Measurements from ENCODE around the gene FUOM. TPM values are rescaled to one million over a fixed set of nuclear protein-coding genes. Genes with fewer than 3 reads are reported as not detected.
A peak's percentile ranks its signal among the peaks of the same experiment; 100 is the strongest.

Gene FUOM, protein sequence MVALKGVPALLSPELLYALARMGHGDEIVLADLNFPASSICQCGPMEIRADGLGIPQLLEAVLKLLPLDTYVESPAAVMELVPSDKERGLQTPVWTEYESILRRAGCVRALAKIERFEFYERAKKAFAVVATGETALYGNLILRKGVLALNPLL
- total RNA-seq (2014; rRNA removed; shearing (Covaris generic)), result 33.9 and 43.9 TPM in 2 replicates
- 30.8 and 33.0 TPM in 2 replicates for polyA plus RNA-seq (2016; fragmentation: Nextera tagmentation; extraction: Ambion mirVana)
- long read RNA-seq, transcript FUOM-202 (6 exons, 628 nt), result major isoform, 6 of 21 reads
- long read RNA-seq, partial matches to known transcripts, result 5 of 21 reads
- long read RNA-seq, other reads (novel, unspliced or antisense), result 4 of 21 reads

DNA sequence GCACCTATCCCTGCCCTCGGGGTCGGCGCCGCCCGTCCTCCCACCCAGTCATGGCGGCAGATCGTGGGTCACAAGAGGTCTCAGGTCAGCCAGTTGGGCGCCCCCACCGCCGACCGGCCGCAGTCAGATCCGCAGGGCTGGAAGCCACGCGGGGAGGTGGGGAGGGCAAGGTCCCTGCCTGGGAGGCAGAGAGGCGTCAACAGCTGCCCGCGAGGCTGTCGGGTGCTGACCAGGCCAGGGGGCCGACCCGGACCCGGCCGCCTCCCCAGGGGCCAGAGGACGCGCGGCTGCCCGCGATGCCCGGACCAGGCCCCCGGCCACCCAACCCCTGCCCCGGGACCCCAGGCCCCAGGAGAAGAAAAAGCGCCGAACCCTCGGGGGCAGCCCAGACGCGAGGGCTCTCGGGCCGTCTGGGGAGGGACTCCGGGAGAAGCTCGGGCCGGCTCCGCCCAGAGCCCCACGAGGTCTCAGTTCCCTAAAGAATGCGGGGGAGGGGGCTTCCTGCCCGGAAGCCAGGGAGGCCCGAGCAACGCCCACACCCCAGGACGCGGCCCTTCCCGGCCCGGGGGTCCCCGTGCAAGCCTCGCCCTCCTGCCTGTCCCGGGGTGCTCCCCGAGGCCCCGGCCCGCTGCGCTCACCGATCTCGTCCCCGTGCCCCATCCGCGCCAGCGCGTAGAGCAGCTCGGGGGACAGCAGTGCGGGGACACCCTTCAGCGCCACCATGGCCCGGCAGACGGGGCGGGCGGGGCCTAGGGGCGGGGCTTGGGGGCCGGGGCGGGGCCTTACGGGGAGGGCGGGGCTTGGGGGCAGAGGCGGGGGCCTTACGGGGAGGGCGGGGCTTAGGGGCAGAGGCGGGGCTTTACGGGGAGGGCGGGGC lies at the start of gene FUOM:
Gene FUOM (minus strand): TSS at position 735 of the 877 bp plus-strand sequence. CDS start 12 bp downstream, at position 723.
- H3K27ac ChIP-seq (ENCODE audit: low read depth), result no peak within 1 kb of the TSS
- TF ChIP-seq, protein P1, sequence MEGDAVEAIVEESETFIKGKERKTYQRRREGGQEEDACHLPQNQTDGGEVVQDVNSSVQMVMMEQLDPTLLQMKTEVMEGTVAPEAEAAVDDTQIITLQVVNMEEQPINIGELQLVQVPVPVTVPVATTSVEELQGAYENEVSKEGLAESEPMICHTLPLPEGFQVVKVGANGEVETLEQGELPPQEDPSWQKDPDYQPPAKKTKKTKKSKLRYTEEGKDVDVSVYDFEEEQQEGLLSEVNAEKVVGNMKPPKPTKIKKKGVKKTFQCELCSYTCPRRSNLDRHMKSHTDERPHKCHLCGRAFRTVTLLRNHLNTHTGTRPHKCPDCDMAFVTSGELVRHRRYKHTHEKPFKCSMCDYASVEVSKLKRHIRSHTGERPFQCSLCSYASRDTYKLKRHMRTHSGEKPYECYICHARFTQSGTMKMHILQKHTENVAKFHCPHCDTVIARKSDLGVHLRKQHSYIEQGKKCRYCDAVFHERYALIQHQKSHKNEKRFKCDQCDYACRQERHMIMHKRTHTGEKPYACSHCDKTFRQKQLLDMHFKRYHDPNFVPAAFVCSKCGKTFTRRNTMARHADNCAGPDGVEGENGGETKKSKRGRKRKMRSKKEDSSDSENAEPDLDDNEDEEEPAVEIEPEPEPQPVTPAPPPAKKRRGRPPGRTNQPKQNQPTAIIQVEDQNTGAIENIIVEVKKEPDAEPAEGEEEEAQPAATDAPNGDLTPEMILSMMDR (conservative IDR thresholded peaks at IDR 0.05; ENCODE audit: low read depth in 2 of 2), result no peak
- TF ChIP-seq, protein P2, sequence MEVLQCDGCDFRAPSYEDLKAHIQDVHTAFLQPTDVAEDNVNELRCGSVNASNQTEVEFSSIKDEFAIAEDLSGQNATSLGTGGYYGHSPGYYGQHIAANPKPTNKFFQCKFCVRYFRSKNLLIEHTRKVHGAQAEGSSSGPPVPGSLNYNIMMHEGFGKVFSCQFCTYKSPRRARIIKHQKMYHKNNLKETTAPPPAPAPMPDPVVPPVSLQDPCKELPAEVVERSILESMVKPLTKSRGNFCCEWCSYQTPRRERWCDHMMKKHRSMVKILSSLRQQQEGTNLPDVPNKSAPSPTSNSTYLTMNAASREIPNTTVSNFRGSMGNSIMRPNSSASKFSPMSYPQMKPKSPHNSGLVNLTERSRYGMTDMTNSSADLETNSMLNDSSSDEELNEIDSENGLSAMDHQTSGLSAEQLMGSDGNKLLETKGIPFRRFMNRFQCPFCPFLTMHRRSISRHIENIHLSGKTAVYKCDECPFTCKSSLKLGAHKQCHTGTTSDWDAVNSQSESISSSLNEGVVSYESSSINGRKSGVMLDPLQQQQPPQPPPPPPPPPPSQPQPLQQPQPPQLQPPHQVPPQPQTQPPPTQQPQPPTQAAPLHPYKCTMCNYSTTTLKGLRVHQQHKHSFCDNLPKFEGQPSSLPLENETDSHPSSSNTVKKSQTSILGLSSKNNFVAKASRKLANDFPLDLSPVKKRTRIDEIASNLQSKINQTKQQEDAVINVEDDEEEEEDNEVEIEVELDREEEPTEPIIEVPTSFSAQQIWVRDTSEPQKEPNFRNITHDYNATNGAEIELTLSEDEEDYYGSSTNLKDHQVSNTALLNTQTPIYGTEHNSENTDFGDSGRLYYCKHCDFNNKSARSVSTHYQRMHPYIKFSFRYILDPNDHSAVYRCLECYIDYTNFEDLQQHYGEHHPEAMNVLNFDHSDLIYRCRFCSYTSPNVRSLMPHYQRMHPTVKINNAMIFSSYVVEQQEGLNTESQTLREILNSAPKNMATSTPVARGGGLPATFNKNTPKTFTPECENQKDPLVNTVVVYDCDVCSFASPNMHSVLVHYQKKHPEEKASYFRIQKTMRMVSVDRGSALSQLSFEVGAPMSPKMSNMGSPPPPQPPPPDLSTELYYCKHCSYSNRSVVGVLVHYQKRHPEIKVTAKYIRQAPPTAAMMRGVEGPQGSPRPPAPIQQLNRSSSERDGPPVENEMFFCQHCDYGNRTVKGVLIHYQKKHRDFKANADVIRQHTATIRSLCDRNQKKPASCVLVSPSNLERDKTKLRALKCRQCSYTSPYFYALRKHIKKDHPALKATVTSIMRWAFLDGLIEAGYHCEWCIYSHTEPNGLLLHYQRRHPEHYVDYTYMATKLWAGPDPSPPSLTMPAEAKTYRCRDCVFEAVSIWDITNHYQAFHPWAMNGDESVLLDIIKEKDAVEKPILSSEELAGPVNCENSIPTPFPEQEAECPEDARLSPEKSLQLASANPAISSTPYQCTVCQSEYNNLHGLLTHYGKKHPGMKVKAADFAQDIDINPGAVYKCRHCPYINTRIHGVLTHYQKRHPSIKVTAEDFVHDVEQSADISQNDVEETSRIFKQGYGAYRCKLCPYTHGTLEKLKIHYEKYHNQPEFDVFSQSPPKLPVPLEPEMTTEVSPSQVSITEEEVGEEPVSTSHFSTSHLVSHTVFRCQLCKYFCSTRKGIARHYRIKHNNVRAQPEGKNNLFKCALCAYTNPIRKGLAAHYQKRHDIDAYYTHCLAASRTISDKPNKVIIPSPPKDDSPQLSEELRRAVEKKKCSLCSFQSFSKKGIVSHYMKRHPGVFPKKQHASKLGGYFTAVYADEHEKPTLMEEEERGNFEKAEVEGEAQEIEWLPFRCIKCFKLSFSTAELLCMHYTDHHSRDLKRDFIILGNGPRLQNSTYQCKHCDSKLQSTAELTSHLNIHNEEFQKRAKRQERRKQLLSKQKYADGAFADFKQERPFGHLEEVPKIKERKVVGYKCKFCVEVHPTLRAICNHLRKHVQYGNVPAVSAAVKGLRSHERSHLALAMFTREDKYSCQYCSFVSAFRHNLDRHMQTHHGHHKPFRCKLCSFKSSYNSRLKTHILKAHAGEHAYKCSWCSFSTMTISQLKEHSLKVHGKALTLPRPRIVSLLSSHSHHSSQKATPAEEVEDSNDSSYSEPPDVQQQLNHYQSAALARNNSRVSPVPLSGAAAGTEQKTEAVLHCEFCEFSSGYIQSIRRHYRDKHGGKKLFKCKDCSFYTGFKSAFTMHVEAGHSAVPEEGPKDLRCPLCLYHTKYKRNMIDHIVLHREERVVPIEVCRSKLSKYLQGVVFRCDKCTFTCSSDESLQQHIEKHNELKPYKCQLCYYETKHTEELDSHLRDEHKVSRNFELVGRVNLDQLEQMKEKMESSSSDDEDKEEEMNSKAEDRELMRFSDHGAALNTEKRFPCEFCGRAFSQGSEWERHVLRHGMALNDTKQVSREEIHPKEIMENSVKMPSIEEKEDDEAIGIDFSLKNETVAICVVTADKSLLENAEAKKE (CRISPR knock-in tag; IDR thresholded peaks at IDR 0.05), result no peak
- no peak for TF ChIP-seq STAT1 (IDR thresholded peaks at IDR 0.05; ENCODE audit: unreplicated experiment)
- TF ChIP-seq CREB1 (CRISPR knock-in tag; IDR thresholded peaks at IDR 0.05; ENCODE audit: low read depth), result peak; percentile 19; the same call in 1 of the 2 replicates
- TF ChIP-seq ZNF331 (CRISPR knock-in tag; IDR thresholded peaks at IDR 0.05; ENCODE audit: low read depth), result no peak
- peak; percentile 79 for TF ChIP-seq POLR2AphosphoS5 (IDR thresholded peaks at IDR 0.05; ENCODE audit: low read depth)
- TF ChIP-seq EZH2 (IDR thresholded peaks at IDR 0.05; ENCODE audit: low read depth, unreplicated experiment), result no peak
- no peak for TF ChIP-seq ZNF114 (CRISPR knock-in tag; IDR thresholded peaks at IDR 0.05)
- no peak for TF ChIP-seq JUNB (IDR thresholded peaks at IDR 0.05; ENCODE audit: unreplicated experiment)
- TF ChIP-seq, protein P3, sequence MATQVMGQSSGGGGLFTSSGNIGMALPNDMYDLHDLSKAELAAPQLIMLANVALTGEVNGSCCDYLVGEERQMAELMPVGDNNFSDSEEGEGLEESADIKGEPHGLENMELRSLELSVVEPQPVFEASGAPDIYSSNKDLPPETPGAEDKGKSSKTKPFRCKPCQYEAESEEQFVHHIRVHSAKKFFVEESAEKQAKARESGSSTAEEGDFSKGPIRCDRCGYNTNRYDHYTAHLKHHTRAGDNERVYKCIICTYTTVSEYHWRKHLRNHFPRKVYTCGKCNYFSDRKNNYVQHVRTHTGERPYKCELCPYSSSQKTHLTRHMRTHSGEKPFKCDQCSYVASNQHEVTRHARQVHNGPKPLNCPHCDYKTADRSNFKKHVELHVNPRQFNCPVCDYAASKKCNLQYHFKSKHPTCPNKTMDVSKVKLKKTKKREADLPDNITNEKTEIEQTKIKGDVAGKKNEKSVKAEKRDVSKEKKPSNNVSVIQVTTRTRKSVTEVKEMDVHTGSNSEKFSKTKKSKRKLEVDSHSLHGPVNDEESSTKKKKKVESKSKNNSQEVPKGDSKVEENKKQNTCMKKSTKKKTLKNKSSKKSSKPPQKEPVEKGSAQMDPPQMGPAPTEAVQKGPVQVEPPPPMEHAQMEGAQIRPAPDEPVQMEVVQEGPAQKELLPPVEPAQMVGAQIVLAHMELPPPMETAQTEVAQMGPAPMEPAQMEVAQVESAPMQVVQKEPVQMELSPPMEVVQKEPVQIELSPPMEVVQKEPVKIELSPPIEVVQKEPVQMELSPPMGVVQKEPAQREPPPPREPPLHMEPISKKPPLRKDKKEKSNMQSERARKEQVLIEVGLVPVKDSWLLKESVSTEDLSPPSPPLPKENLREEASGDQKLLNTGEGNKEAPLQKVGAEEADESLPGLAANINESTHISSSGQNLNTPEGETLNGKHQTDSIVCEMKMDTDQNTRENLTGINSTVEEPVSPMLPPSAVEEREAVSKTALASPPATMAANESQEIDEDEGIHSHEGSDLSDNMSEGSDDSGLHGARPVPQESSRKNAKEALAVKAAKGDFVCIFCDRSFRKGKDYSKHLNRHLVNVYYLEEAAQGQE (IDR thresholded peaks at IDR 0.05; ENCODE audit: unreplicated experiment), result no peak
- TF ChIP-seq NANOG (IDR thresholded peaks at IDR 0.05; ENCODE audit: borderline replicate concordance), result no peak
- no peak for TF ChIP-seq EZH2phosphoT487 (IDR thresholded peaks at IDR 0.05; ENCODE audit: unreplicated experiment)

More for the DNA sequence above, at the start of gene FUOM:
- H3K4me3 Mint-ChIP-seq, result peak within 1 kb of the TSS; percentile 80
- Histone ChIP-seq H3K36me3 (ENCODE audit: insufficient read depth) (no peaks in the 10 kb centered on the region), H3K4me3 (peak within 1 kb of the TSS; percentile 86), H3K4me2 (peak within 1 kb of the TSS; percentile 92), H3K27me3 (ENCODE audit: insufficient read depth) (peaks cover 6% of the 10 kb centered on the region; the same call in 1 of the 2 replicates), H2AFZ (peak within 1 kb of the TSS; percentile 59; the same call in 1 of the 2 replicates), H3F3A (replicated peaks; ENCODE audit: low read depth) (peaks cover 3% of the 10 kb centered on the region; the same call in 1 of the 2 replicates), H3K79me2 (replicated peaks; ENCODE audit: insufficient read depth) (0 out of 2 replicates have a peak, but pooled peaks cover 4% of the 10 kb centered on the region), H3K9me2 (ENCODE audit: insufficient read depth) (no peaks in the 10 kb centered on the region), H3K4me1 (ENCODE audit: insufficient read depth) (no peaks in the 10 kb centered on the region), H4K20me1 (replicated peaks; ENCODE audit: insufficient read depth) (no peaks in the 10 kb centered on the region; the same call in 1 of the 2 replicates)
- H3K27ac Mint-ChIP-seq, result no peak within 1 kb of the TSS
- DNase-seq (ENCODE audit: low spot score), result peak; percentile 95
- peaks cover 8% of the 10 kb centered on the region for H3K27me3 Mint-ChIP-seq (ENCODE audit: insufficient read depth, low read depth, poor library complexity)
- no peaks in the 10 kb centered on the region; the same call in 2 of the 3 replicates for H3K4me1 Mint-ChIP-seq
- no peaks in the 10 kb centered on the region for H3K9me3 Mint-ChIP-seq
- peaks cover 13% of the 10 kb centered on the region for H3K36me3 Mint-ChIP-seq (ENCODE audit: low read depth)
- ATAC-seq, result peak; percentile 89

All from GM23338 (cell line).